Trophoblast cell (in vitro differentiated cells and primary cell): ENCODE results near the gene FAM219B.
A peak's percentile ranks its signal among the peaks of the same experiment; 100 is the strongest.

Source experiments
- DNase-seq, 2 donors: peaks; one replicate each; pipeline ENCODE4 v3.0.0-alpha.2; 2016
- H2AFZ ChIP-seq: 2 replicates; pipeline ENCODE4 v1.6.1; 2013; ENCODE audit warnings: low read length, moderate library complexity, mild to moderate bottlenecking; ENCODE audit not compliant: insufficient read depth, poor library complexity
- H2AK5ac ChIP-seq: 2 replicates; pipeline ENCODE4 v1.6.1; 2013; ENCODE audit warnings: mild to moderate bottlenecking, low read length
- H2BK120ac ChIP-seq: 2 replicates; pipeline ENCODE4 v1.6.1; 2013; ENCODE audit warnings: low read length, mild to moderate bottlenecking, moderate library complexity; ENCODE audit not compliant: insufficient read depth, poor library complexity
- H2BK12ac ChIP-seq: 2 replicates; pipeline ENCODE4 v1.6.1; 2013; ENCODE audit warnings: mild to moderate bottlenecking, low read length, moderate library complexity
- H2BK5ac ChIP-seq: 2 replicates; pipeline ENCODE4 v1.6.1; 2013; ENCODE audit warnings: low read length, low read depth, moderate library complexity, mild to moderate bottlenecking; ENCODE audit not compliant: poor library complexity
- H3K14ac ChIP-seq: 2 replicates; pipeline ENCODE4 v1.6.1; 2013; ENCODE audit warnings: mild to moderate bottlenecking, low read length
- H3K18ac ChIP-seq: 2 replicates; pipeline ENCODE4 v1.6.1; 2013; ENCODE audit warnings: mild to moderate bottlenecking, low read length
- H3K23ac ChIP-seq: 2 replicates; pipeline ENCODE4 v1.6.1; 2013; ENCODE audit warnings: low read length
- H3K27ac ChIP-seq: 2 replicates; pipeline ENCODE4 v1.5.1; 2013; ENCODE audit warnings: low read depth, mild to moderate bottlenecking, inconsistent platforms, low read length, moderate library complexity
- H3K27me3 ChIP-seq: 2 replicates; pipeline ENCODE4 v1.6.1; 2013; ENCODE audit warnings: inconsistent platforms, mild to moderate bottlenecking, low read length, moderate library complexity; ENCODE audit not compliant: insufficient read depth
- H3K36me3 ChIP-seq, 2 experiments: 1 replicate in 1 of 2; 2 replicates in 1 of 2; pipeline ENCODE4 v1.6.1; 2013; ENCODE audit warnings: low read length in 2 of 2, mild to moderate bottlenecking in 2 of 2, moderate library complexity in 1 of 2; ENCODE audit not compliant: insufficient read depth in 2 of 2, control insufficient read depth in 1 of 2
- H3K4ac ChIP-seq: 2 replicates; pipeline ENCODE4 v1.6.1; 2013; ENCODE audit warnings: low read depth, mild to moderate bottlenecking, low read length, moderate library complexity
- H3K4me1 ChIP-seq, 2 experiments: 1 replicate in 1 of 2; 2 replicates in 1 of 2; pipeline ENCODE4 v1.6.1; 2013; ENCODE audit warnings: low read length in 2 of 2, mild to moderate bottlenecking in 2 of 2, moderate library complexity in 1 of 2; ENCODE audit not compliant: insufficient read depth in 2 of 2, control insufficient read depth in 1 of 2
- H3K4me2 ChIP-seq: 2 replicates; pipeline ENCODE4 v1.6.1; 2013; ENCODE audit warnings: inconsistent platforms, mild to moderate bottlenecking, low read length, moderate library complexity
- H3K4me3 ChIP-seq: 2 replicates; pipeline ENCODE4 v1.5.1; 2013; ENCODE audit warnings: mild to moderate bottlenecking, low read depth, low read length, inconsistent platforms
- H3K79me1 ChIP-seq: one replicate; pipeline ENCODE4 v1.6.1; 2013; ENCODE audit warnings: low read length
- H3K79me2 ChIP-seq: 2 replicates; pipeline ENCODE4 v1.6.1; 2013; ENCODE audit warnings: low read length, mild to moderate bottlenecking; ENCODE audit not compliant: control insufficient read depth, insufficient read depth, poor library complexity
- H3K9ac ChIP-seq: 2 replicates; pipeline ENCODE4 v1.6.1; 2013; ENCODE audit warnings: mild to moderate bottlenecking, low read length
- H3K9me3 ChIP-seq: 2 replicates; pipeline ENCODE4 v1.6.1; 2013; ENCODE audit warnings: low read depth, mild to moderate bottlenecking, control low read depth, inconsistent platforms, low read length; ENCODE audit not compliant: insufficient read depth
- H4K12ac ChIP-seq: 2 replicates; pipeline ENCODE4 v1.6.1; 2013; ENCODE audit warnings: low read depth, mild to moderate bottlenecking, low read length, moderate library complexity
- H4K8ac ChIP-seq: 2 replicates; pipeline ENCODE4 v1.6.1; 2013; ENCODE audit warnings: low read depth, mild to moderate bottlenecking, low read length, moderate library complexity
- H4K91ac ChIP-seq: one replicate; pipeline ENCODE4 v1.6.1; 2013; ENCODE audit warnings: low read depth, mild to moderate bottlenecking, low read length, moderate library complexity
- WGBS: extraction: QIAGEN DNeasy Blood & Tissue Kit; methylation state at CpG from one replicate; pipeline ENCODE4 v1.1.7; 2013; ENCODE audit warnings: missing lambda C conversion rate; ENCODE audit not compliant: insufficient read length, insufficient coverage; ENCODE audit errors: extremely low coverage; 5-methylcytosine and 5-hydroxymethylcytosine counted together

Gene FAM219B

GRCh38 chr15:74873756-74874424 lies 32.8 kb downstream of the FAM219B start:
- no peak overlapping the region for H3K4ac ChIP-seq
- peaks cover 16% of the 10 kb centered on the region for H3K79me1 ChIP-seq
- H3K4me3 ChIP-seq: peak overlapping the region; percentile 60
- H2BK120ac ChIP-seq: no peak overlapping the region
- H3K4me1 ChIP-seq: peaks cover 18% of the 10 kb centered on the region in 2 experiments
- H3K18ac ChIP-seq: peak overlapping the region; percentile 3
- H4K12ac ChIP-seq: no peak overlapping the region
- peak overlapping the region; percentile 16 for H3K14ac ChIP-seq
- H3K27ac ChIP-seq: no peak overlapping the region
- no CpG with 5 or more reads among the region's 16 CpGs for WGBS
- no peak overlapping the region for H3K23ac ChIP-seq
- H4K8ac ChIP-seq: peak overlapping the region; percentile 83
- peak overlapping the region; percentile 79 for H3K4me2 ChIP-seq
- H4K91ac ChIP-seq: peak overlapping the region; percentile 55
- no peak overlapping the region for H2AK5ac ChIP-seq
- peak overlapping the region; percentile 1 for H3K9ac ChIP-seq
- H2AFZ ChIP-seq: peak overlapping the region; percentile 42
- H2BK5ac ChIP-seq: no peak overlapping the region
- H3K9me3 ChIP-seq: no peaks in the 10 kb centered on the region
- peak; percentile 28 to 49 for DNase-seq
- no peak overlapping the region for H2BK12ac ChIP-seq
- peaks cover 7% of the 10 kb centered on the region for H3K79me2 ChIP-seq
- peaks cover 0 to 3% of the 10 kb centered on the region in 2 experiments for H3K36me3 ChIP-seq
- H3K27me3 ChIP-seq: no peaks in the 10 kb centered on the region

DNA sequence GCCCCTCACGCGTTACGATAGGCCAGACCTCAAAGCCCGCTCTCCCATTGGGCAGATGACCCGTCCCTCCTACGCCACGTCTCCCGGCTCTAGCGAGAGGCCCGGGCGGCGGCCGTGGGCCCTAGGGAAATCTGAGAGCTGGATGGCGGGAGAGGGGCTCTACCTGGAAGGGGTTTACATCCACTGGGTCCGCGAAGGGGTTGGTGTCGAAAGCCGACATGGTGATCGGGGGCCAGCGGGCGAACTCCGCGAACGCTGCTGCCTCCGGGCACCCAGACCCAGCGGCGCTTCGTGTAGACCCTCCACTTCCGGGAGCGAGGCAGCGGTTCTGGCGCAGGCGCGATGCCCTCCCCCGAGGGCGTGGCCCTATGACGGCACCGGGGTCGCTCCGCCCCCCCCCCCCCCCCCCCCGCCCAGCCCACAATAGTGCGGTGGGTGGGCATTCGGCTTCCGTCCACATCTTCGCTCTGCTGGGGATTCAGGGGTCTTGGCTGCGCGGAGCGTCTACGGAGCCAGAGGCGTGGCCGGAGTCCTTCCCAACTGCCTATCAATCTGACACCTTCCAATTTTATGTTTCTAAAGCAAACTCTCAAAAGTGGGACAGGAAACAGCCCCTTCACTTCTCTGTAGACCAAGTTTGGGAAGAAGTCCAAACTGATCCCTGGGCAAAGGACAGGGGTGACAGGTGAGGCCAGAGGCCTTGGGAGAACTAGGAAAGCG lies 33.5 kb downstream of the FAM219B start, which contains the start of gene SCAMP2:
SCAMP2 (minus strand) TSS at position 330 of the 720 bp plus-strand sequence; CDS start at position 220, 110 bp downstream.
- Histone ChIP-seq H3K36me3 (peaks cover 0 to 3% of the 10 kb centered on the region in 2 experiments), H3K9ac (peak within 1 kb of the TSS; percentile 45), H2BK5ac (peak within 1 kb of the TSS; percentile 78), H3K18ac (peak within 1 kb of the TSS; percentile 87), H3K4ac (peak within 1 kb of the TSS; percentile 81), H2AK5ac (no peak within 1 kb of the TSS), H2AFZ (peak within 1 kb of the TSS; percentile 92), H4K12ac (peak within 1 kb of the TSS; percentile 90), H3K9me3 (no peaks in the 10 kb centered on the region), H3K27ac (peak within 1 kb of the TSS; percentile 29), H2BK120ac (peak within 1 kb of the TSS; percentile 89), H3K14ac (peak within 1 kb of the TSS; percentile 90), H3K79me1 (peaks cover 16% of the 10 kb centered on the region), H3K23ac (no peak within 1 kb of the TSS), H3K4me1 (peaks cover 18% of the 10 kb centered on the region in 2 experiments), H3K4me2 (peak within 1 kb of the TSS; percentile 91), H3K4me3 (peak within 1 kb of the TSS; percentile 83), H4K8ac (peak within 1 kb of the TSS; percentile 92), H4K91ac (peak within 1 kb of the TSS; percentile 84), H3K79me2 (peaks cover 7% of the 10 kb centered on the region), H3K27me3 (no peaks in the 10 kb centered on the region), H2BK12ac (no peak within 1 kb of the TSS)
- WGBS: no CpG with 5 or more reads among the region's 52 CpGs
- DNase-seq: peak; percentile 86 to 92

GRCh38 chr15:74872702-74873035 lies 34.0 kb downstream of the FAM219B start:
- peaks cover 18% of the 10 kb centered on the region in 2 experiments for H3K4me1 ChIP-seq
- no peak overlapping the region for H3K27ac ChIP-seq
- H3K79me1 ChIP-seq: peaks cover 16% of the 10 kb centered on the region
- H2BK120ac ChIP-seq: no peak overlapping the region
- H3K36me3 ChIP-seq: peaks cover 1 to 3% of the 10 kb centered on the region in 2 experiments
- H3K27me3 ChIP-seq: no peaks in the 10 kb centered on the region
- H2AFZ ChIP-seq: no peak overlapping the region
- H3K18ac ChIP-seq: peak overlapping the region; percentile 25
- peaks cover 2% of the 10 kb centered on the region for H3K9me3 ChIP-seq
- H3K4me3 ChIP-seq: peak overlapping the region; percentile 83
- peak overlapping the region; percentile 49 for H3K14ac ChIP-seq
- no peak overlapping the region for H3K23ac ChIP-seq
- H3K4ac ChIP-seq: peak overlapping the region; percentile 60
- peak overlapping the region; percentile 91 for H3K4me2 ChIP-seq
- peak overlapping the region; percentile 41 for H4K8ac ChIP-seq
- DNase-seq: no peak
- H3K79me2 ChIP-seq: peaks cover 7% of the 10 kb centered on the region
- WGBS: no CpG with 5 or more reads among the region's 11 CpGs
- H4K12ac ChIP-seq: peak overlapping the region; percentile 19
- H3K9ac ChIP-seq: peak overlapping the region; percentile 8
- no peak overlapping the region for H2AK5ac ChIP-seq
- H2BK5ac ChIP-seq: no peak overlapping the region
- H4K91ac ChIP-seq: peak overlapping the region; percentile 25
- H2BK12ac ChIP-seq: no peak overlapping the region

GRCh38 chr15:74870436-74871215 lies 36.0 kb downstream of the FAM219B start:
- Histone ChIP-seq H2AK5ac (no peak overlapping the region), H3K4ac (peak overlapping the region; percentile 34), H3K4me3 (no peak overlapping the region), H3K79me2 (peaks cover 7% of the 10 kb centered on the region), H4K12ac (no peak overlapping the region), H4K91ac (no peak overlapping the region), H3K9me3 (peaks cover 2% of the 10 kb centered on the region), H2AFZ (no peak overlapping the region), H3K27ac (peak overlapping the region; percentile 69), H2BK120ac (no peak overlapping the region), H3K23ac (no peak overlapping the region), H3K27me3 (no peaks in the 10 kb centered on the region), H3K79me1 (peaks cover 18% of the 10 kb centered on the region), H2BK12ac (no peak overlapping the region), H2BK5ac (peak overlapping the region; percentile 38), H3K14ac (no peak overlapping the region), H3K18ac (no peak overlapping the region), H3K4me1 (peaks cover 25 to 27% of the 10 kb centered on the region in 2 experiments), H3K9ac (no peak overlapping the region), H3K36me3 (peaks cover 2 to 5% of the 10 kb centered on the region in 2 experiments), H3K4me2 (peak overlapping the region; percentile 24), H4K8ac (no peak overlapping the region)
- WGBS: no CpG with 5 or more reads among the region's 6 CpGs
- peak; percentile 96 to 100 for DNase-seq
